ENCODE results near the gene WWC1.

WWC1 gene

GRCh38 chr5:168463081-168463480 lies 171.6 kb downstream of the WWC1 start:
- no peak for TF ChIP-seq CTCF (IDR thresholded peaks at IDR 0.05; ENCODE audit: low read depth, low read length)
- no peak for DNase-seq (ENCODE audit: extremely low read depth, low read depth)

- DNase-seq (ENCODE audit: extremely low read depth, low read depth) = no peak
- no peak for TF ChIP-seq CTCF (IDR thresholded peaks at IDR 0.05; ENCODE audit: low read depth, low read length)
These were observed 172.8 kb downstream of the WWC1 start for GRCh38 chr5:168464214-168464613.

GRCh38 chr5:168464641-168465040 lies 173.2 kb downstream of the WWC1 start:
- TF ChIP-seq CTCF (IDR thresholded peaks at IDR 0.05; ENCODE audit: low read depth, low read length) = no peak
- DNase-seq (ENCODE audit: extremely low read depth, low read depth) = no peak

GRCh38 chr5:168467755-168468330 lies 176.4 kb downstream of the WWC1 start:
- DNase-seq (ENCODE audit: extremely low read depth, low read depth) = no peak
- no peak for TF ChIP-seq CTCF (IDR thresholded peaks at IDR 0.05; ENCODE audit: low read depth, low read length)

GRCh38 chr5:168468836-168469235 lies 177.4 kb downstream of the WWC1 start:
- TF ChIP-seq CTCF (IDR thresholded peaks at IDR 0.05; ENCODE audit: low read depth, low read length) = no peak
- DNase-seq (ENCODE audit: extremely low read depth, low read depth) = no peak

GRCh38 chr5:168469816-168470215 lies 178.4 kb downstream of the WWC1 start:
- DNase-seq (ENCODE audit: extremely low read depth, low read depth) = no peak
- no peak for TF ChIP-seq CTCF (IDR thresholded peaks at IDR 0.05; ENCODE audit: low read depth, low read length)

- DNase-seq (ENCODE audit: extremely low read depth, low read depth) = no peak
- TF ChIP-seq CTCF (IDR thresholded peaks at IDR 0.05; ENCODE audit: low read depth, low read length) = no peak
These were observed 180.3 kb downstream of the WWC1 start for GRCh38 chr5:168471785-168472184.

Measured in AG09319 (cell line).